Endometrial microvascular endothelial cells (primary cell): ENCODE results near the gene IGSF22. TPM values are rescaled to one million over a fixed set of nuclear protein-coding genes. Genes with fewer than 3 reads are reported as not detected.

ENCODE experiments used
- total RNA-seq: library from RNA; depleted of rRNA; stranded (reverse); fragments of >200 nt; gene quantifications from one replicate; pipeline ENCODE4 v1.2.3, GENCODE V29; 2015; ENCODE audit errors: inconsistent ontology term

IGSF22 gene
- total RNA-seq, 1 donor from 2014 or later = 0.09 TPM

Other genes with a start within 250 kb of the IGSF22 start
- 81.1 TPM for gene TSG101, start 199.2 kb downstream of the IGSF22 start, total RNA-seq
- gene UEVLD, start 137.5 kb downstream of the IGSF22 start, total RNA-seq = 26.8 TPM
- gene MISFA, start 126.4 kb downstream of the IGSF22 start, total RNA-seq = 1.1 TPM
- gene SPTY2D1, start 91.8 kb downstream of the IGSF22 start, total RNA-seq = 16.8 TPM
- 0.46 TPM for gene TMEM86A, start 27.4 kb downstream of the IGSF22 start, total RNA-seq
- not detected for gene PTPN5, start 65.6 kb upstream of the IGSF22 start, total RNA-seq
- gene MRGPRX1, start 213.2 kb upstream of the IGSF22 start, total RNA-seq = not detected